Measurements from ENCODE around the gene SPTBN2. TPM values are rescaled to one million over a fixed set of nuclear protein-coding genes. Genes with fewer than 3 reads are reported as not detected.

SPTBN2 gene
- total and polyA plus RNA-seq, 8 donors = 7.5 to 26.4 (median 9.0) TPM

GRCh38 chr11:66674964-66675602, 53.9 kb downstream of the SPTBN2 start:
- Histone ChIP-seq H3K4me3 (no peak overlapping the region), H3K9me3 (no peaks in the 10 kb centered on the region), H3K27ac (no peak overlapping the region), H3K27me3 (no peaks in the 10 kb centered on the region), H3K4me1 (peaks cover 23 to 49% of the 10 kb centered on the region in 2 donors), H3K36me3 (no peaks in the 10 kb centered on the region)
- DNase-seq (no peak), ATAC-seq (no peak)
- no peak for TF ChIP-seq CTCF (IDR thresholded peaks at IDR 0.05)
- intact Hi-C loops (cut with DNase I) = no loop called here

GRCh38 chr11:66670816-66671215, 58.2 kb downstream of the SPTBN2 start:
- Histone ChIP-seq H3K4me3 (no peak overlapping the region), H3K9me3 (no peaks in the 10 kb centered on the region), H3K36me3 (peaks cover 0 to 33% of the 10 kb centered on the region in 2 donors), H3K4me1 (peaks cover 15 to 33% of the 10 kb centered on the region in 2 donors), H3K27me3 (no peaks in the 10 kb centered on the region), H3K27ac (no peak overlapping the region)
- TF ChIP-seq CTCF (IDR thresholded peaks at IDR 0.05) = no peak
- DNase-seq (no peak), ATAC-seq (no peak)
- intact Hi-C loops (cut with DNase I) = no loop called here

- H3K27me3 ChIP-seq = no peaks in the 10 kb centered on the region
- intact Hi-C loops (cut with DNase I) = no loop called here
- no peaks in the 10 kb centered on the region for H3K4me1 ChIP-seq
- no peak overlapping the region for H3K4me3 ChIP-seq
- no peak for DNase-seq
- H3K27ac ChIP-seq = no peak overlapping the region
- H3K36me3 ChIP-seq = peaks cover 0 to 75% of the 10 kb centered on the region in 2 donors
- no peak for TF ChIP-seq CTCF (IDR thresholded peaks at IDR 0.05)
- ATAC-seq = no peak
- H3K9me3 ChIP-seq = no peaks in the 10 kb centered on the region
Measured at GRCh38 chr11:66665369-66665768, 63.6 kb downstream of the SPTBN2 start.

GRCh38 chr11:66663741-66664296, 65.2 kb downstream of the SPTBN2 start:
- H3K27me3 ChIP-seq = no peaks in the 10 kb centered on the region
- no peak for TF ChIP-seq CTCF (IDR thresholded peaks at IDR 0.05)
- intact Hi-C loops (cut with DNase I) = no loop called here
- H3K27ac ChIP-seq = no peak overlapping the region
- no peak overlapping the region for H3K4me3 ChIP-seq
- peaks cover 0 to 4% of the 10 kb centered on the region in 2 donors for H3K4me1 ChIP-seq
- ATAC-seq (peak; percentile 72), DNase-seq (no peak)
- peaks cover 0 to 80% of the 10 kb centered on the region in 2 donors for H3K36me3 ChIP-seq
- no peaks in the 10 kb centered on the region for H3K9me3 ChIP-seq

- H3K36me3 ChIP-seq = peaks cover 0 to 79% of the 10 kb centered on the region in 2 donors
- peaks cover 0 to 4% of the 10 kb centered on the region in 2 donors for H3K4me1 ChIP-seq
- no peaks in the 10 kb centered on the region for H3K9me3 ChIP-seq
- no peak for ATAC-seq
- H3K27ac ChIP-seq = peak overlapping the region in 1 of 2 donors; percentile 23
- no peaks in the 10 kb centered on the region for H3K27me3 ChIP-seq
- no peak overlapping the region for H3K4me3 ChIP-seq
- no peak for DNase-seq
- TF ChIP-seq CTCF (IDR thresholded peaks at IDR 0.05) = no peak
- intact Hi-C loops (cut with DNase I) = no loop called here
Measured at GRCh38 chr11:66659763-66660162, 69.3 kb downstream of the SPTBN2 start.
